GM23338 (cell line): ENCODE measurements around the gene NSD1. TPM values are rescaled to one million over a fixed set of nuclear protein-coding genes. Genes with fewer than 3 reads are reported as not detected.

Experiments
- ATAC-seq: fragments of 200-7000 bp; cut with Tn5 transposase; 3 replicates; pipeline ENCODE4 v1.9.1; 2020
- DNase-seq: peaks from one replicate; pipeline ENCODE4 v3.0.0-alpha.2; 2015; ENCODE audit warnings: low spot score
- H2AFZ ChIP-seq: fragments of 200-600 bp; sonication (generic); 2 replicates; pipeline ENCODE4 v1.8.0; 2016; ENCODE audit warnings: antibody characterized with exemption, mild to moderate bottlenecking, moderate library complexity
- H3F3A ChIP-seq: fragments of 200-600 bp; sonication (generic); replicated peaks from 2 replicates; pipeline ENCODE4 v1.8.0; 2017; ENCODE audit warnings: antibody characterized with exemption, mixed run types, low read depth
- H3K27ac ChIP-seq: fragments of 200-600 bp; sonication (generic); 2 replicates; pipeline ENCODE4 v1.6.1; 2016; ENCODE audit warnings: low read depth
- H3K27me3 ChIP-seq: fragments of 200-600 bp; sonication (generic); 2 replicates; pipeline ENCODE4 v1.8.0; 2016; ENCODE audit warnings: mild to moderate bottlenecking, mixed run types, moderate library complexity; ENCODE audit not compliant: insufficient read depth
- H3K36me3 ChIP-seq: fragments of 200-600 bp; sonication (generic); 2 replicates; pipeline ENCODE4 v1.8.0; 2016; ENCODE audit warnings: mild to moderate bottlenecking; ENCODE audit not compliant: insufficient read depth
- H3K4me1 ChIP-seq: fragments of 200-600 bp; sonication (generic); 2 replicates; pipeline ENCODE4 v1.8.0; 2016; ENCODE audit warnings: mild to moderate bottlenecking, moderate library complexity; ENCODE audit not compliant: insufficient read depth
- H3K4me2 ChIP-seq: fragments of 200-600 bp; sonication (generic); 2 replicates; pipeline ENCODE4 v1.7.1; 2017; ENCODE audit warnings: mixed run types
- H3K4me3 ChIP-seq: fragments of 200-600 bp; sonication (generic); 2 replicates; pipeline ENCODE4 v1.6.1; 2016; ENCODE audit warnings: mixed run types
- H3K79me2 ChIP-seq: fragments of 200-600 bp; sonication (generic); replicated peaks from 2 replicates; pipeline ENCODE4 v1.8.0; 2017; ENCODE audit warnings: mild to moderate bottlenecking; ENCODE audit not compliant: insufficient read depth
- H3K9me2 ChIP-seq: fragments of 200-600 bp; sonication (generic); 2 replicates; pipeline ENCODE4 v1.8.0; 2017; ENCODE audit not compliant: insufficient read depth
- H4K20me1 ChIP-seq: fragments of 200-600 bp; sonication (generic); replicated peaks from 2 replicates; pipeline ENCODE4 v1.8.0; 2017; ENCODE audit warnings: mild to moderate bottlenecking; ENCODE audit not compliant: insufficient read depth
- H3K27ac Mint-ChIP-seq: 2 replicates; pipeline ENCODE4 v1.8.0; 2020; ENCODE audit warnings: inconsistent platforms, mild to moderate bottlenecking, moderate library complexity, mixed read lengths
- H3K27me3 Mint-ChIP-seq: 3 replicates; pipeline ENCODE4 v1.8.0; 2022; ENCODE audit warnings: low read depth, mild to moderate bottlenecking, moderate library complexity, mixed read lengths, inconsistent platforms; ENCODE audit not compliant: insufficient read depth, poor library complexity
- H3K36me3 Mint-ChIP-seq: 3 replicates; pipeline ENCODE4 v1.8.0; 2021; ENCODE audit warnings: low read depth, mild to moderate bottlenecking, inconsistent platforms, moderate library complexity, mixed read lengths
- H3K4me1 Mint-ChIP-seq: 3 replicates; pipeline ENCODE4 v1.8.0; 2020; ENCODE audit warnings: mild to moderate bottlenecking, inconsistent platforms, mixed read lengths
- H3K4me3 Mint-ChIP-seq: 3 replicates; pipeline ENCODE4 v1.8.0; 2021; ENCODE audit warnings: moderate library complexity, mild to moderate bottlenecking, inconsistent platforms, mixed read lengths
- H3K9me3 Mint-ChIP-seq: 3 replicates; pipeline ENCODE4 v1.8.0; 2020; ENCODE audit warnings: moderate library complexity, mild to moderate bottlenecking, inconsistent platforms, mixed read lengths
- CREB1 ChIP-seq: fragments of 250-450 bp; sonication (Bioruptor Pico); IDR thresholded peaks from 2 replicates; pipeline ENCODE4 v1.5.0; 2020; ENCODE audit warnings: low read depth, mild to moderate bottlenecking, moderate library complexity
- POLR2AphosphoS5 ChIP-seq: IDR thresholded peaks from 2 replicates; pipeline ENCODE4 v1.6.1; 2016; ENCODE audit warnings: antibody characterized with exemption, low read depth
- ZNF114 ChIP-seq: fragments of 250-450 bp; sonication (Bioruptor Pico); IDR thresholded peaks from 2 replicates; pipeline ENCODE4 v1.5.0; 2020; ENCODE audit warnings: mild to moderate bottlenecking, moderate library complexity
- polyA plus RNA-seq: library from polyadenylated mRNA; unstranded; fragments of >200 nt; fragmentation: Nextera tagmentation; extraction: Ambion mirVana; gene quantifications from 2 replicates; pipeline ENCODE4 v1.2.1, GENCODE V29; 2016
- total RNA-seq: library from RNA; depleted of rRNA; stranded (reverse); fragments of >200 nt; shearing (Covaris generic); gene quantifications from 2 replicates; pipeline ENCODE4 v1.2.3, GENCODE V29; 2014
- TF ChIP-seq, protein P1 (sequence below): IDR thresholded peaks from 2 replicates; pipeline ENCODE4 v1.6.1; 2016; ENCODE audit warnings: antibody characterized with exemption
- TF ChIP-seq, protein P2 (sequence below), 2 experiments: fragments of 200-600 bp in 1 of 2; sonication (generic) in 1 of 2; conservative IDR thresholded peaks; 2 replicates each; pipeline versions ENCODE4 v1.5.1 to v1.6.1; 2016 to 2017; ENCODE audit warnings: antibody characterized with exemption in 2 of 2, low read depth in 2 of 2, mild to moderate bottlenecking in 2 of 2, moderate library complexity in 1 of 2

NSD1 gene
- total and polyA plus RNA-seq, 2 experiments from 2014 or later, result 96.4 to 106 TPM

DNA sequence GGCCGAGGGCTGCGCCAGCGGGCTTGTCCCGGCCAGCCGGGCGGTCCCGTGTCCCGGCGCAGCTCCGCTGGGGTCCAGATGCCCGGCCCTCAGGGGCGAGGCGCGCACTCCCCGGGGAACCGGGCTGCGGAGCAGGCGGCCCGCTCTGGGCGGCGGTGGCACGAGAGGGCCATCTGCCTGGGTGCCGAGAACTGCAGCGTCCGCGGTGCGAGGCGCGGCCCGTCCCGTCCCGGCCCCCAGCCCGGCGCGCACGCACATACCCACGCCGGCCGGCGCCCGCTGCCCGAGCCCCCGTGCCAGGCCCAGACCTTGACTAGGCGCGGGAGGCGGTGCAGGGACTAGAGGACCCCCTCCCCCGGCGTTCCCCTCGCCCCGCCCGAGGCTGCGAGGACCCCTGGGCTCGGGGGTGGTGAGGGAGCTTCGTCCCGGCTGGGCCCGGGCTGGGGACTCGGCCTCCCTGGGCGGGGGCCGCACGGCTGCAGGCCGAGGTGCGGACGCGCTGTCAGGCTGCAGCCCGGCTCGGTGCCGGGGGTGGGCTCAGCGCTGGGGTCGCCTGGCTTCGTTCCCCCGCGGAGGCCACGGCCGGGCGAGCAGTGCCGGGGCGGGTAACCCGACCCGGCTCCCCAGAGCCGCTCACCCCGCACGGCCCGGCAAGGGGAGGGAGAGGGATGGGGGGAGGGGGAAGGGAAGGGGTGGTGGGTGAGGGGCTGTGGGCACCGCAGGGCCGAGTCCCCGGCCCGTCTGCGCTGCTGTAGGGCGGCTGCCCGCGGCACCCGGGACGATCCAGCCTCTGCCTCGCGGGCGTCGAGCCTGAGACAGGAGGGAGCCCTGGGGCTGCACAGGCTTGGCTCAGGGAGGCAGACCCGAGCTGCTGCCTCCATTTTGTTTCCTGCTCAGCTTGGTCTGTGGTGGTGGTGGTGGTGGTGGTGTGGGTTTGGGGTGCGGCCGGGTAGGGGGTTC lies 1.2 kb upstream of the NSD1 start:
- H3K36me3 ChIP-seq, result peaks cover 24% of the 10 kb centered on the region
- peak overlapping the region; percentile 100 for H3K27ac ChIP-seq
- H3K79me2 ChIP-seq, result peaks cover 47% of the 10 kb centered on the region
- H2AFZ ChIP-seq, result peak overlapping the region; percentile 25
- Mint-ChIP-seq H3K4me1 (peaks cover 46% of the 10 kb centered on the region), H3K9me3 (no peaks in the 10 kb centered on the region; the same call in 2 of the 3 replicates), H3K36me3 (peaks cover 34% of the 10 kb centered on the region), H3K4me3 (peak overlapping the region; percentile 94), H3K27me3 (peaks cover 17% of the 10 kb centered on the region), H3K27ac (peak overlapping the region; percentile 90)
- H3K4me1 ChIP-seq, result peaks cover 41% of the 10 kb centered on the region
- peak overlapping the region; percentile 88 for H3K4me3 ChIP-seq
- peak overlapping the region; percentile 94 for H3K4me2 ChIP-seq
- peaks cover 11% of the 10 kb centered on the region; the same call in 1 of the 2 replicates for H3F3A ChIP-seq
- DNase-seq, result peak; percentile 74
- peaks cover 23% of the 10 kb centered on the region for H4K20me1 ChIP-seq
- no peaks in the 10 kb centered on the region for H3K27me3 ChIP-seq
- ATAC-seq, result peak; percentile 54
- TF ChIP-seq, protein P1, sequence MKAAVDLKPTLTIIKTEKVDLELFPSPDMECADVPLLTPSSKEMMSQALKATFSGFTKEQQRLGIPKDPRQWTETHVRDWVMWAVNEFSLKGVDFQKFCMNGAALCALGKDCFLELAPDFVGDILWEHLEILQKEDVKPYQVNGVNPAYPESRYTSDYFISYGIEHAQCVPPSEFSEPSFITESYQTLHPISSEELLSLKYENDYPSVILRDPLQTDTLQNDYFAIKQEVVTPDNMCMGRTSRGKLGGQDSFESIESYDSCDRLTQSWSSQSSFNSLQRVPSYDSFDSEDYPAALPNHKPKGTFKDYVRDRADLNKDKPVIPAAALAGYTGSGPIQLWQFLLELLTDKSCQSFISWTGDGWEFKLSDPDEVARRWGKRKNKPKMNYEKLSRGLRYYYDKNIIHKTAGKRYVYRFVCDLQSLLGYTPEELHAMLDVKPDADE, result no peak
- 0 out of 2 replicates have a peak, but pooled peaks have one; percentile 12 for TF ChIP-seq CREB1 (CRISPR knock-in tag)
- no peaks in the 10 kb centered on the region; the same call in 1 of the 2 replicates for H3K9me2 ChIP-seq

DNA sequence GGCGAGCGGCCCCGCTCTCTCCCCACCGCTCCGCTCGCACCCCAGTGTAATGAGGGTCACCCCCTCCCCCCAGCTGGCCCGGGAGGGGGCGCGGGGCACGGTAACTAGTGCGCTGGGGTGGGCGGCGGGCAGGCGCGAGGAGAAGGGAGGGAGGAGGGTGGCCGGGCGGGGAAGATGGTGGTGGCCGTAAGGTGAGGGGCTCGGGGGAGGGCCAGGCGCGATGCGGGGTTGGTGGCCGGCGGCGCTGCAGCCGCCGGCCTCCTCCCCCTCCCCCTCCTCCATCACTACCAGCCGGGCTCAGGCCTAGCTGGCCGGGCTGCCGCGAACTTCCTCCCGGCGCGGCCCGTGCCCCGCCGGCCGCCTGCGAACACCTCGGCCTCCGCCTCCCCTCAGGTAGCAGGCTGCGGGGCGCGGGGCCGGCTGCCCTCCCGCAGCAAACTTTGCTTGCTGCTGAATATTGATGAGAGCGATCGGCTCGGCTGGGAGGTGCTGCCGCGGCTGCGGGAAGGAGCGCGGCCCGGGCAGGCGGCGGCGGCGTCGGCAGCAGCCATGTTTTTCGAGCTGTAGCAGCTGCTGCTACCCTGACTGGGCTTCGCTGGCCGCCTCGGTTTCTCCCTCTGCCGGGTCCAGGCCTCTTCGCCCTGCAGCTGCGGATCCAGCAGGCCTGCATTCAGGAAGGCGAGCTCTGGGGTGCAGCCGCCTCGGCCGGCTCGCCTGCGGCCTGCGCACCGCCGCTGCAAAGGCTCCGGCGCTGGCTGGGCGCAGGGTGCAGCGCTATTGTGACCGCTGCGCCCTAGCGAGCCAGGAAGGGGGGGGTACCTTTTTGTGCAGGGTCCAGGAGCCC lies 502 bp downstream of the NSD1 start:
- peaks cover 16% of the 10 kb centered on the region; the same call in 1 of the 2 replicates for H3F3A ChIP-seq
- peak overlapping the region; percentile 94 for H3K4me3 ChIP-seq
- H3K27me3 Mint-ChIP-seq, result peaks cover 17% of the 10 kb centered on the region
- TF ChIP-seq, protein P1, result no peak
- TF ChIP-seq POLR2AphosphoS5, result peak; percentile 45
- no peak for TF ChIP-seq ZNF114 (CRISPR knock-in tag)
- TF ChIP-seq, protein P2, sequence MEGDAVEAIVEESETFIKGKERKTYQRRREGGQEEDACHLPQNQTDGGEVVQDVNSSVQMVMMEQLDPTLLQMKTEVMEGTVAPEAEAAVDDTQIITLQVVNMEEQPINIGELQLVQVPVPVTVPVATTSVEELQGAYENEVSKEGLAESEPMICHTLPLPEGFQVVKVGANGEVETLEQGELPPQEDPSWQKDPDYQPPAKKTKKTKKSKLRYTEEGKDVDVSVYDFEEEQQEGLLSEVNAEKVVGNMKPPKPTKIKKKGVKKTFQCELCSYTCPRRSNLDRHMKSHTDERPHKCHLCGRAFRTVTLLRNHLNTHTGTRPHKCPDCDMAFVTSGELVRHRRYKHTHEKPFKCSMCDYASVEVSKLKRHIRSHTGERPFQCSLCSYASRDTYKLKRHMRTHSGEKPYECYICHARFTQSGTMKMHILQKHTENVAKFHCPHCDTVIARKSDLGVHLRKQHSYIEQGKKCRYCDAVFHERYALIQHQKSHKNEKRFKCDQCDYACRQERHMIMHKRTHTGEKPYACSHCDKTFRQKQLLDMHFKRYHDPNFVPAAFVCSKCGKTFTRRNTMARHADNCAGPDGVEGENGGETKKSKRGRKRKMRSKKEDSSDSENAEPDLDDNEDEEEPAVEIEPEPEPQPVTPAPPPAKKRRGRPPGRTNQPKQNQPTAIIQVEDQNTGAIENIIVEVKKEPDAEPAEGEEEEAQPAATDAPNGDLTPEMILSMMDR (conservative IDR thresholded peaks at IDR 0.05; ENCODE audit: low read depth in 2 of 2), result no peak
- H3K27ac ChIP-seq, result peak overlapping the region; percentile 97
- ATAC-seq (peak; percentile 14), DNase-seq (peak; percentile 81)
- peaks cover 63% of the 10 kb centered on the region for H3K79me2 ChIP-seq
- no peaks in the 10 kb centered on the region; the same call in 2 of the 3 replicates for H3K9me3 Mint-ChIP-seq
- H2AFZ ChIP-seq, result no peak overlapping the region
- peaks cover 30% of the 10 kb centered on the region for H3K36me3 ChIP-seq
- H3K27me3 ChIP-seq, result no peaks in the 10 kb centered on the region
- H3K4me1 Mint-ChIP-seq, result peaks cover 43% of the 10 kb centered on the region
- peak overlapping the region; percentile 97 for H3K4me2 ChIP-seq
- peaks cover 41% of the 10 kb centered on the region for H3K4me1 ChIP-seq
- no peaks in the 10 kb centered on the region; the same call in 1 of the 2 replicates for H3K9me2 ChIP-seq
- peak overlapping the region; percentile 97 for H3K27ac Mint-ChIP-seq
- peak overlapping the region; percentile 90 for H3K4me3 Mint-ChIP-seq
- peaks cover 50% of the 10 kb centered on the region for H3K36me3 Mint-ChIP-seq
- H4K20me1 ChIP-seq, result peaks cover 37% of the 10 kb centered on the region
